OCI-M2 (cell line): Measurements from ENCODE around the gene LDLRAD3.

Experiments
- DNase-seq: peaks from one replicate; lab custom pipeline; 2025; ENCODE audit not compliant: unreplicated experiment; lab: John Stamatoyannopoulos, UW

Gene LDLRAD3

GRCh38 chr11:35927104-35927503 is 16.8 kb upstream of the LDLRAD3 start:
- no peak for DNase-seq

GRCh38 chr11:35927682-35928081 is 16.2 kb upstream of the LDLRAD3 start:
- no peak for DNase-seq

- no peak for DNase-seq
Observed at GRCh38 chr11:35928688-35929395, 15.0 kb upstream of the LDLRAD3 start.

- no peak for DNase-seq
Observed at GRCh38 chr11:35930466-35930865, 13.4 kb upstream of the LDLRAD3 start.

GRCh38 chr11:35932121-35932520 is 11.7 kb upstream of the LDLRAD3 start:
- no peak for DNase-seq

- no peak for DNase-seq
Observed at GRCh38 chr11:35932681-35933319, 11.1 kb upstream of the LDLRAD3 start.

- DNase-seq = no peak
Observed at GRCh38 chr11:35933320-35933871, 10.5 kb upstream of the LDLRAD3 start.

- no peak for DNase-seq
Observed at GRCh38 chr11:35934271-35934670, 9.6 kb upstream of the LDLRAD3 start.

GRCh38 chr11:35934981-35935380 is 8.9 kb upstream of the LDLRAD3 start:
- no peak for DNase-seq

- DNase-seq = no peak
Observed at GRCh38 chr11:35935390-35935789, 8.5 kb upstream of the LDLRAD3 start.

- no peak for DNase-seq
Observed at GRCh38 chr11:35937111-35937510, 6.8 kb upstream of the LDLRAD3 start.

GRCh38 chr11:35937700-35938099 is 6.2 kb upstream of the LDLRAD3 start:
- DNase-seq = no peak

- DNase-seq = no peak
Observed at GRCh38 chr11:35938231-35938630, 5.6 kb upstream of the LDLRAD3 start.

- DNase-seq = no peak
Observed at GRCh38 chr11:35943309-35943708, 553 bp upstream of the LDLRAD3 start.

GRCh38 chr11:35944503-35945136 is 758 bp downstream of the LDLRAD3 start:
- DNase-seq = no peak

GRCh38 chr11:35945137-35945518 is 1.3 kb downstream of the LDLRAD3 start:
- DNase-seq = no peak

- DNase-seq = no peak
Observed at GRCh38 chr11:35946766-35947165, 2.9 kb downstream of the LDLRAD3 start.

GRCh38 chr11:35947437-35947836 is 3.6 kb downstream of the LDLRAD3 start:
- DNase-seq = no peak

- no peak for DNase-seq
Observed at GRCh38 chr11:35949242-35949641, 5.4 kb downstream of the LDLRAD3 start.

- no peak for DNase-seq
Observed at GRCh38 chr11:35950082-35950481, 6.2 kb downstream of the LDLRAD3 start.

GRCh38 chr11:35951680-35952079 is 7.8 kb downstream of the LDLRAD3 start:
- no peak for DNase-seq
